Esophagus muscularis mucosa (tissue), 4 donors: ENCODE data around the gene AASDH.

ENCODE experiments used
- CTCF ChIP-seq, 3 experiments: fragments of 200-600 bp in 2 of 3; fragments of 450-650 bp in 1 of 3; sonication (generic) in 2 of 3; IDR thresholded peaks; one replicate each; pipeline ENCODE4 v1.5.1; 2017 to 2019; ENCODE audit warnings: antibody characterized with exemption in 3 of 3, mild to moderate bottlenecking in 2 of 3, moderate library complexity in 1 of 3
- EP300 ChIP-seq: sonication (generic); formaldehyde crosslinking; IDR thresholded peaks from one replicate; pipeline ENCODE4 v1.6.1; 2017; ENCODE audit warnings: antibody characterized with exemption
- POLR2A ChIP-seq: fragments of 450-650 bp; IDR thresholded peaks from one replicate; pipeline ENCODE4 v1.6.1; 2017; ENCODE audit warnings: antibody characterized with exemption, moderate library complexity, mild to moderate bottlenecking, low read depth

- no peak for TF ChIP-seq CTCF (IDR thresholded peaks at IDR 0.05)
- no peak for TF ChIP-seq EP300
- TF ChIP-seq POLR2A = no peak
Observed at GRCh38 chr4:56356650-56357049, 30.6 kb downstream of the AASDH start.
